KMS-11 (cell line): ENCODE measurements around the gene CFTR.
A peak's percentile ranks its signal among the peaks of the same experiment; 100 is the strongest.

Experiments
- H2AFZ ChIP-seq: fragments of 200-600 bp; sonication (generic); 2 replicates; pipeline ENCODE4 v1.6.1; 2016; ENCODE audit warnings: antibody characterized with exemption, mixed run types, low read depth
- H3K27ac ChIP-seq: fragments of 200-600 bp; sonication (generic); 2 replicates; pipeline ENCODE4 v1.6.1; 2016; ENCODE audit warnings: mild to moderate bottlenecking, mixed run types
- H3K27me3 ChIP-seq: fragments of 200-600 bp; sonication (generic); 2 replicates; pipeline ENCODE4 v1.6.1; 2017; ENCODE audit warnings: mild to moderate bottlenecking, low read depth, mixed run types, moderate library complexity; ENCODE audit not compliant: insufficient read depth
- H3K36me3 ChIP-seq: fragments of 200-600 bp; sonication (generic); 2 replicates; pipeline ENCODE4 v1.6.1; 2017; ENCODE audit warnings: mild to moderate bottlenecking, mixed run types; ENCODE audit not compliant: insufficient read depth
- H3K4me1 ChIP-seq: fragments of 200-600 bp; sonication (generic); 2 replicates; pipeline ENCODE4 v1.6.1; 2016; ENCODE audit warnings: mild to moderate bottlenecking, low read depth, mixed run types; ENCODE audit not compliant: poor library complexity, severe bottlenecking
- H3K4me2 ChIP-seq: fragments of 200-600 bp; sonication (generic); 2 replicates; pipeline ENCODE4 v1.7.0; 2016; ENCODE audit warnings: mild to moderate bottlenecking, mixed run types
- H3K4me3 ChIP-seq: fragments of 200-600 bp; sonication (generic); IDR thresholded peaks from 2 replicates; pipeline ENCODE4 v1.6.1; 2017; ENCODE audit warnings: low read depth, low read length, mixed read lengths; ENCODE audit not compliant: insufficient read depth
- H3K79me2 ChIP-seq: fragments of 200-600 bp; sonication (generic); 2 replicates; pipeline ENCODE4 v1.6.1; 2016; ENCODE audit warnings: low read depth, mixed run types; ENCODE audit not compliant: insufficient read depth
- H3K9ac ChIP-seq: fragments of 200-600 bp; sonication (generic); 2 replicates; pipeline ENCODE4 v1.6.1; 2016; ENCODE audit warnings: mild to moderate bottlenecking, mixed run types
- H4K20me1 ChIP-seq: fragments of 200-600 bp; sonication (generic); 2 replicates; pipeline ENCODE4 v1.6.1; 2016; ENCODE audit warnings: mild to moderate bottlenecking, mixed run types; ENCODE audit not compliant: insufficient read depth
- TF ChIP-seq, protein P1 (sequence below): fragments of 200-600 bp; sonication (generic); conservative IDR thresholded peaks from 2 replicates; pipeline ENCODE4 v1.6.1; 2017; ENCODE audit warnings: low read depth, mild to moderate bottlenecking, antibody characterized with exemption, low read length, moderate library complexity, mixed read lengths

Gene CFTR

DNA sequence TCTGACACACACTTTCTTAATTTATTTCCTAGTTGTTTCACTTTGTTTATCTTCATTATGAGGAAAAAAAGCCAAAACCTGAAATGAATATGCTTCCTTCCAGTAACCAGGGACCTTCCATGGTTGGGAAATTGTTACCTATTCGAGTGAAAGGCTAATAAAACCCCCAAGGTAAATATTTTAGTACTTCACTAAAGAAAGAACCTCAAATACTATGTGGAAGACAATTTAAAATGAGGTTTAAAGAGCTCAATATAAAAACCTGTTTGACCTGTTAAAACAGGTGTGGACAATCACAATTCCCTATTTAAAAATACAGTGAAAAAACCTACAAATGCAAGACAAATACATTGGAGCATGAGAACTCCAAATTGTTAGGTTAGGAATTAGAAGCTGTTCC lies 192.6 kb downstream of the CFTR start:
- Histone ChIP-seq H3K4me2 (no peak overlapping the region), H3K9ac (no peak overlapping the region)
- TF ChIP-seq, protein P1, sequence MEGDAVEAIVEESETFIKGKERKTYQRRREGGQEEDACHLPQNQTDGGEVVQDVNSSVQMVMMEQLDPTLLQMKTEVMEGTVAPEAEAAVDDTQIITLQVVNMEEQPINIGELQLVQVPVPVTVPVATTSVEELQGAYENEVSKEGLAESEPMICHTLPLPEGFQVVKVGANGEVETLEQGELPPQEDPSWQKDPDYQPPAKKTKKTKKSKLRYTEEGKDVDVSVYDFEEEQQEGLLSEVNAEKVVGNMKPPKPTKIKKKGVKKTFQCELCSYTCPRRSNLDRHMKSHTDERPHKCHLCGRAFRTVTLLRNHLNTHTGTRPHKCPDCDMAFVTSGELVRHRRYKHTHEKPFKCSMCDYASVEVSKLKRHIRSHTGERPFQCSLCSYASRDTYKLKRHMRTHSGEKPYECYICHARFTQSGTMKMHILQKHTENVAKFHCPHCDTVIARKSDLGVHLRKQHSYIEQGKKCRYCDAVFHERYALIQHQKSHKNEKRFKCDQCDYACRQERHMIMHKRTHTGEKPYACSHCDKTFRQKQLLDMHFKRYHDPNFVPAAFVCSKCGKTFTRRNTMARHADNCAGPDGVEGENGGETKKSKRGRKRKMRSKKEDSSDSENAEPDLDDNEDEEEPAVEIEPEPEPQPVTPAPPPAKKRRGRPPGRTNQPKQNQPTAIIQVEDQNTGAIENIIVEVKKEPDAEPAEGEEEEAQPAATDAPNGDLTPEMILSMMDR, result no peak

DNA sequence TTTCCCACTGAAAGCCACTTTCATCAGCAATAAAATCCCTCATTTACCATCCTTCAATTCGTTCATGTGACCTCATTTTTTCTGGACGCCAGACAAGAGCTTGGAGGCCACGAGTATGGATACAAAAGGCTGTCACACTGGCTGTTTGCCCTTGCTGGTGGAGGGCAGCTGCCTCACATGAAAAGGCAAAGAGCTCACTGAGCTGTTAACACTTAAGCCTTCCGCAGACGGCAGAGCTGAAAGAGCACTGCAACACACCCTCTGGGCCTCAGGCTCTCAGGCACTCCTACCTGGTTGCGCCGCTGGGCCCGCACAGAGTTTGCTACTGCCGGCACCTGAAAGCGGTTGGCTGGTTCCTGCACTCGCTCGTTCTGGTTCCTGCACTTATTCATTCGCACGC lies 193.5 kb downstream of the CFTR start:
- Histone ChIP-seq H3K79me2 (no peaks in the 10 kb centered on the region), H3K36me3 (no peaks in the 10 kb centered on the region), H2AFZ (no peak overlapping the region), H3K27me3 (no peaks in the 10 kb centered on the region), H3K9ac (no peak overlapping the region), H3K4me1 (no peaks in the 10 kb centered on the region), H3K4me2 (no peak overlapping the region), H3K27ac (no peak overlapping the region), H3K4me3 (no peak overlapping the region), H4K20me1 (no peaks in the 10 kb centered on the region)
- TF ChIP-seq, protein P1, result no peak

More for the DNA sequence above, 192.6 kb downstream of the CFTR start:
- H4K20me1 ChIP-seq, result no peaks in the 10 kb centered on the region
- no peaks in the 10 kb centered on the region for H3K27me3 ChIP-seq
- H3K79me2 ChIP-seq, result no peaks in the 10 kb centered on the region
- no peak overlapping the region for H2AFZ ChIP-seq
- no peaks in the 10 kb centered on the region for H3K36me3 ChIP-seq
- H3K27ac ChIP-seq, result no peak overlapping the region
- H3K4me3 ChIP-seq, result no peak overlapping the region
- H3K4me1 ChIP-seq, result no peaks in the 10 kb centered on the region

DNA sequence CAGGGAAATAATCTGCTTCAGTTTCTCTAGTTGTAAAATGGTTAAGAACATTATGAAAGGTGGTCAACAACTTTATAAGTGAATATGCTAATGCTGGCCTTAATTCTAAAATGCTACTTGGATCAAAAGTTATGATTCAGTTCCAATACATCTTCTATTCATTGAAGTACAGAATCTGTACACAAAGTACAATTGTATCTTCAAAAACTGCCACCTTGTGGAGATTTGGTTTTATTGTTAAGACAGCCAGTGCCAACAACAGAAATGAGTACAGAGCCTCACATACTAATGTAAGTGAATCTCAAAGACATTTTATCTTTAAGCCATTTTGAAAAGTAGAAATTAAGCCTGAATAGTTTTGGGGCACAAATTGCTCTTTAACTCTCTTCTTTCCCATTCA lies 194.0 kb downstream of the CFTR start:
- H3K27me3 ChIP-seq, result no peaks in the 10 kb centered on the region
- no peaks in the 10 kb centered on the region for H3K79me2 ChIP-seq
- no peaks in the 10 kb centered on the region for H4K20me1 ChIP-seq
- H3K36me3 ChIP-seq, result no peaks in the 10 kb centered on the region
- no peak overlapping the region for H3K27ac ChIP-seq
- no peak overlapping the region for H3K4me3 ChIP-seq
- H2AFZ ChIP-seq, result no peak overlapping the region
- TF ChIP-seq, protein P1, result peak; percentile 60
- no peak overlapping the region for H3K9ac ChIP-seq
- no peak overlapping the region; the same call in 1 of the 2 replicates for H3K4me2 ChIP-seq
- H3K4me1 ChIP-seq, result no peaks in the 10 kb centered on the region

DNA sequence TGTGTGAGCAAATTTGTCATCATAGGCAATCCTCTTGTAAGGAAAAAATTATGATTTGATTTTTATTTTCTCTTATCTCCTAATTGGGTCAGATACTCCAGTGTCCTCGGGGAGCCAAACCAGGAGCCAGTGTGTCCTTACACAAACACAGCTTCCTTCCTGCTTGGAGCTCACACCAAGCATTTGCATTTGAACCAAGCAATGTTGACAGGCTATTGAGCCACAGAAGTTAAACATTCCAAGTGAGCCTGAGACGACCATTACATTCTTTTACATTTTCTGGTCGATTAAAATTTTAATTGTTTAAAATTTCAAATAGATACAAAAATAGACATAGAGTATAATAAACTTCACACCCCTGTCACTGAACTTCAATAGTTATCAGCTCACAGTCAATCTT lies 194.8 kb downstream of the CFTR start:
- Histone ChIP-seq H3K4me3 (no peak overlapping the region), H3K27me3 (no peaks in the 10 kb centered on the region), H3K36me3 (no peaks in the 10 kb centered on the region), H3K4me2 (no peak overlapping the region; the same call in 1 of the 2 replicates), H3K4me1 (no peaks in the 10 kb centered on the region), H3K9ac (no peak overlapping the region), H2AFZ (no peak overlapping the region), H4K20me1 (no peaks in the 10 kb centered on the region), H3K79me2 (no peaks in the 10 kb centered on the region), H3K27ac (no peak overlapping the region)
- TF ChIP-seq, protein P1, result no peak
